Stimulated activated CD8-positive, alpha-beta memory T cell treated with anti-CD3 and anti-CD28 coated beads, Interleukin-12 subunit alpha, Interleukin-12 subunit beta, amount 100 ng/mL, for 24 hours (primary cell): ENCODE measurements around the gene DNMT1.

Experiments used
- DNase-seq: peaks from one replicate; pipeline ENCODE4 v3.0.0-alpha.2; 2020; ENCODE audit errors: extremely low read depth

The DNMT1 gene

GRCh38 chr19:10113964-10114650 is 80.6 kb downstream of the DNMT1 start:
- DNase-seq, result no peak

DNA sequence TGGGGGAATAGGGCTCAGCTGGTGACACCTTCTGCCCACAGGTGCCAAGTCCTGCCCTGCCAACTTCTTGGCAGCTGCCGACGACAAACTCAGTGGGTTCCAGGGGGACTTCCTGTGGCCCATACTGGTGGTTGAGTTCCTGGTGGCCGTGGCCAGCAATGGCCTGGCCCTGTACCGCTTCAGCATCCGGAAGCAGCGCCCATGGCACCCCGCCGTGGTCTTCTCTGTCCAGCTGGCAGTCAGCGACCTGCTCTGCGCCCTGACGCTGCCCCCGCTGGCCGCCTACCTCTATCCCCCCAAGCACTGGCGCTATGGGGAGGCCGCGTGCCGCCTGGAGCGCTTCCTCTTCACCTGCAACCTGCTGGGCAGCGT is 81.2 kb downstream of the DNMT1 start:
- no peak for DNase-seq

DNA sequence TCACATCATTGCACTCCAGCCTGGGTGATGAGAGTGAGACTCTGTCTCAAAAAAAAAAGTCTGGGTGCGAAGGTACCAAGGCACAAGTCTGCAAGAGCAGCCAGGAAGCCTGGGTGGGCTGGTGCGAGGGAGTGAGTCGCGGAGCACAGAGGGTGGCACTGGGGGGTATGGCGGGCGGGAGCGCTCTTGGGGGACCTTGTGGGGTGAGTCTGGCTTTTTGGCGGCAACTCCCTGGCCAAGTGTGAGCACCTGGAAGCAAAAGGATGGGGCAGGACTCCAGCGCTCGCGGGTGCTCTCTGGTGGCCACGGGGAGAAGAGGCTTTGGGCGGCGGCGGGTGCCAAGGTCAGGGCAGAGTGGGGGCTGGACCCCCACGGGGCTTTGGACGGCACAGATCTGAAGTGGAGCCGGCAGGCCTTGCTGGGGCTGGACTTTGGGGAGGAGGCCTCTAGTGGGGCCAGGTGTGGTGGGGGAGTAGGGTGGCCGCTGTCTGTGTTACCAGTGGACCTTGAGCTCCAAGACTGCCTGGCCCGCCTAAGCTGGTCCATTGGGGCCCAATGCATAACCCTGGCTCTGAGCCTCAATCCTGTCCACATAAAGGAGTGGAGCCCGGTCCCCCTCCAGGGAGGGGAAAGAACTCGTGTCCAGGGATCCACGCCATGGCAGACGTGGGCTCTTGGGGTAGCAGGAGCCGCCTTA is 81.7 kb downstream of the DNMT1 start:
- no peak for DNase-seq

DNA sequence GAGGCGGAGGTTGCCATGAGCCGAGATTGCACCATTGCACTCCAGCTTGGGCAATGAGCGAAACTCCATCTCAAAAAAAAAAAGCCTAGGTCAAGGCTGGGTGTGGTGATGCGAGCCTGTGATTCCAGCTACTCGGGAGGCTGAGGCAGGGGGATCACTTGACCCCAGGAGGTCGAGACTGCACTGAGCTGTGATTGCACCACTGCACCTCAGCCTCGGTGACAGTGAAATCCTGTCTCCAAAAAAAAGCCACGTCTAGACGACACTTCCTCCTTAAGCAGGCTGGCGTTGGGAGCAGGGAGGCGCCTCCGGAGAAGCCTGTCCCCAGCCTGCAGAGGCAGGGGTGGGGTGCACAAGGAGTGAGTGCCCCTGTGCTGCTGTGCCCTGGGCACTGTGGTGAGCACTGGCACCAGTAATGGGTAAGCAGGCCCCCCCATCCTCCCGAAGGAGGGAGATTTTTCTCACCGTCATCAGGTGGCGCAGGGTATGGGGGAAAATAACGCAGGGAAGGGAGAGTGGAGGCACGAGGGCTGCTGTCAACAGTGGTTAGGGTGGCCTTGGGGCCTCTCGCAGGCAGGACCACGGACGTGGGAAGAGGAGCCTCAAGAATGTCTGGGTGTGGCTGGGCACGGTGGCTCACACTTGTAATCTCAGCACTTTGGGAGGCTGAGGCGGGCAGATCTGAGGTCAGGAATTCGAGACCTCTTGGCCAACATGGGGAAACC is 82.6 kb downstream of the DNMT1 start:
- DNase-seq, result no peak

GRCh38 chr19:10111405-10111811 is 83.3 kb downstream of the DNMT1 start, which contains the start of gene P2RY11:
TSS of gene P2RY11 (plus strand) at chr19:10111693. CDS start at chr19:10111722, 29 bp downstream.
- DNase-seq, result no peak

DNA sequence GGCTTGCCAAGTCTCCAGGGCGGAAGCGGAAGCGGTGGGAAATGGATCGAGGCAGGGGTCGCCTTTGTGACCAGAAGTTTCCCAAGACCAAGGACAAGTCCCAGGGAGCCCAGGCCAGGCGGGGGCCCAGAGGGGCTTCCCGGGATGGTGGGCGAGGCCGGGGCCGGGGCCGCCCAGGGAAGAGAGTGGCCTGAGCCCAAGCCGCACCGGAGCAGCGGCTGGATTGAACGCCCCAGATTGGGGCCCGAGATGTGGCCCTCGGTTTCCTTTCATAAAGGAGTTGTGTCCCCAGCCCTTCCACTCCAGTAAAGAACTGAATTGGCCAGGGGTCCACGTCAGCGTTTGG is 83.8 kb downstream of the DNMT1 start:
- no peak for DNase-seq

GRCh38 chr19:10110076-10110971 is 84.4 kb downstream of the DNMT1 start:
- no peak for DNase-seq

GRCh38 chr19:10109528-10109927 is 85.2 kb downstream of the DNMT1 start:
- no peak for DNase-seq

GRCh38 chr19:10107817-10108367 is 86.9 kb downstream of the DNMT1 start:
- no peak for DNase-seq

DNA sequence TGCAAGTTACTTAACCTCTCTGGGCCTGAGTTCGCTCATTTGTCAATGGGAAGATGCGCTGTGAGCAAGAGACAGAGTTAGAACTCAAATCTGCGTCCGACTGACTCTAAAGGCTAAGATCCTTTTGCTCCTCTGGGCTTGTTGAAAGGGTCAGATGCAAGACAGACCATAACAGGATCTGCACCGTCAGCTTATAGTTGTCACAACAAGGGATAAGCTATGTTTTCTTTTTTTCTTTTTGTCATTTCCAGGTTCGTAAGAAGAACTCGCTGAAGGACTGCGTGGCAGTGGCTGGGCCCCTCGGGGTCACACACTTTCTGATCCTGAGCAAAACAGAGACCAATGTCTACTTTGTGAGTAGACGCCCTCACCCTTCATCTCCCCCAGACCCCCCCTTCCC is 87.5 kb downstream of the DNMT1 start:
- no peak for DNase-seq

- DNase-seq, result peak; percentile 88
Measured at GRCh38 chr19:10106100-10106936, 88.4 kb downstream of the DNMT1 start, which contains the start of gene PPAN. TSS of gene PPAN (plus strand) at chr19:10106362. CDS start at chr19:10106395, 33 bp downstream.

- no peak for DNase-seq
Measured at GRCh38 chr19:10105509-10106099, 89.1 kb downstream of the DNMT1 start.

DNA sequence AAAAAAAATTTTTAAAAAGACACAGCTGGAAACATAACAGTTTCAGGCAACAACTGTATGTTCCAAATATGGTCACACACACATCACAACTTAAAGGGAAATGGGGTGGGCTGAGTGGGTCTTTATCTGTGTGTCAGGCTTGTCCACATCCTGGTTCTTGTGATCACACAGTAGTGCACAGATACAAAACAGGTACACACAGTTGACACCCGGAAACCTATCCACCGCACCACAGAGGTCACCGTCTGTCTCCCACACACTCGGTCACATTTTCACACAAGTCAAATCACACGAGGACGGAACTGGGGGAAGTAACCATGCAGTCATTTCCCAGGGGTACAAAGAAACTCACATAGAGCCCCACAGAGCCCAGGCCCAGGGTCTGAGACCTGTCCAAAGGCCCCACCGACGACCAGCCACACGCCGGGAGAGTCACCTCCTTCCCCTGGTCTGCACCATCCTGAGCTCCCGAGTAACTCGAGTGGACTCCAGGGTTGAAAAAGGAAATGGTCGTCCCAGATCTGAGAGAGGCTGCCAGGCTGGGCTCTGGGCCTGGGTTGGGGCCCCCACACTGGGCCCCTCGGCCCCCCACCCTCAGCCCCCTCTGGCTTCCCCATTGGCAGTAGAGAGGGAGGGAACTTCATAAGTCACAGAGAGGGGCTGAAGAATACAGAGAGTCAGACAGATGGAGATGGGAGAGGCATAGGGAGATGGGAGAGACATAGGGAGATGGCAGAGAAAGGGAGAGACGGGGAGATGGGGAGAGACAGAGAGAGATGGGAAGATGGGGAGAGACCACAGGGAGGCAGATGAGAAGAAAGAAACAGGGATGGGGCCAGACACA is 89.9 kb downstream of the DNMT1 start:
- DNase-seq, result no peak

DNA sequence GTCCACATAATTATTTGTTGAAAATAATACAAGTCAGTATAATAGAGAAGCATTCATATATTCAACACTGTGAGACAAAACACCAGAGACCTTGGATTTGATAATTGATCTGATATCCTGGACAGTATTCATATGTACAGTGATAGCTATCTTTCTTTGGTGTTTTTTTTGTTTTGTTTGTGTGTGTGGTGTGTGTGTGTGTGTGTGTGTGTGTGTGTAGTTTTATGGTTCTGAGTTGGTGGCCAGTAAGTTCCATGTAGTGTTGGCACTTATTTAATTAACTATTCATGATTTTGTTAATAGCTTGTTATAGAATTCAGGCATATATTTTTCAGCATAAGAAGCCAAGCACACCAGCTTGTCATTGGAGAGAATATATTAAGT is 90.6 kb downstream of the DNMT1 start:
- DNase-seq, result no peak

GRCh38 chr19:10102787-10103236 is 91.9 kb downstream of the DNMT1 start:
- no peak for DNase-seq

DNA sequence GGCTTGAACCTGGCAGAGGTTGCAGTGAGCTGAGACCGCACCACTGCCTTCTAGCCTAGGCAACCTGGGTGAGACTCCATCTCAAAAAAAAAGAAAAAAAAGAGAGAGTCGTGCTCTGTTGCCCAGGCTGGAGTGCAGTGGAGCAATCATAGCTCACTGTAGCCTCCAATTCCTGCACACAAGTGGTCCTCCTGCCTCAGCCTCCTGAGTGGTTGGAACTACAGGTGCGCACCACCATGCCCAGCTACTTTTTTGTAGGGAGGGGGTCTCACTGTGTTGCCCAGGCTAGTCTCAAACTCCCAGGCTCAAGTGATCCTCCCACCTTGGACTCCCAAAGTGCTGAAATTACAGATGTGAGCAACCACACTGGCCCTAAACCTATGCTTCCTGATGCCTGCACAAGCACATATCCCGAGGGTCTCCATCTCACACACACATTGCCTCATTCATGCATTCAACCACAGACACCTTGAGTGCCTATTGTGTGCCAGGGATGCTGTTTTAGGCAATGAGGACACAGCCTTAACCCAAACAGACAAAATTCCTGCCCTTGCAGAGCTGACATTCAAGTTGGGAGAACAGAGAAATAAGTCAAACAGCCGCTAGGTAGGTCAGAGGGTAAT is 94.5 kb downstream of the DNMT1 start:
- no peak for DNase-seq

DNA sequence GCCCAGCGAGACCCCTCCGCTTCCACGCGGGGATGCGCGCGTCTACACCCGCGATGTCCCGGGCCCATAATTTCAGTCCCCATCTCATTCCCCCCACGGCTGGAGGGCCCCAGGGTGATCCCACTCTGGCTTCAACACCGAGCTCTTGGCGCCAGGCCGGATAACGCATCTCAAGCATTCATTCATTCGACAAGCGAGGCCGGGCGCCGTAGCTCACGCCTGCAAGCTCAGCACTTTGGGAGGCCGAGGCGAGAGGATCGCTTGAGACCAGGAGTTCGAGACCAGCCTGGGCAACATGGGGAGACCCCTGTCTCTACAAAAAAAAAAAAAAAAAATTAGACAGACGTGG is 98.2 kb downstream of the DNMT1 start:
- DNase-seq, result no peak

- DNase-seq, result peak; percentile 69
Measured at GRCh38 chr19:10095948-10096614, 98.7 kb downstream of the DNMT1 start.
